ENCODE measurements around the gene PTOV1.

GRCh38 chr19:49844138-49845095, 6.5 kb upstream of the PTOV1 start:
- TF ChIP-seq POLR2AphosphoS5 (IDR thresholded peaks at IDR 0.05; ENCODE audit: low read depth, low read length) = no peak
- no peak for TF ChIP-seq CTCF (IDR thresholded peaks at IDR 0.05)
- TF ChIP-seq REST (IDR thresholded peaks at IDR 0.05; ENCODE audit: insufficient read depth in 1 of 2, low read depth in 2 of 2, low read length in 1 of 2) = no peak
